Prostate gland (tissue), 2 donors: ENCODE data around the gene CDH9.

Experiments
- CTCF ChIP-seq, 4 experiments: fragments of 200-600 bp in 2 of 4; fragments of 450-650 bp in 2 of 4; sonication (generic) in 2 of 4; IDR thresholded peaks; 1 replicate in 3 of 4; 2 replicates in 1 of 4; pipeline ENCODE4 v1.5.1; 2016 to 2019; ENCODE audit warnings: antibody characterized with exemption in 4 of 4, mild to moderate bottlenecking in 2 of 4, moderate library complexity in 2 of 4
- POLR2A ChIP-seq: fragments of 450-650 bp; IDR thresholded peaks from one replicate; pipeline ENCODE4 v1.6.1; 2016; ENCODE audit warnings: antibody characterized with exemption, mild to moderate bottlenecking

- no peak for TF ChIP-seq CTCF (IDR thresholded peaks at IDR 0.05)
- no peak for TF ChIP-seq POLR2A
Observed at GRCh38 chr5:26843677-26844076, 194.7 kb downstream of the CDH9 start.
